GM19099 (cell line): ENCODE results near the gene PUM1.

Experiments
- POLR2A ChIP-seq: IDR thresholded peaks from 3 replicates; pipeline ENCODE4 v1.6.1; 2011; ENCODE audit warnings: low read depth; ENCODE audit not compliant: insufficient read length; ENCODE audit errors: extremely low read depth

Gene PUM1

DNA sequence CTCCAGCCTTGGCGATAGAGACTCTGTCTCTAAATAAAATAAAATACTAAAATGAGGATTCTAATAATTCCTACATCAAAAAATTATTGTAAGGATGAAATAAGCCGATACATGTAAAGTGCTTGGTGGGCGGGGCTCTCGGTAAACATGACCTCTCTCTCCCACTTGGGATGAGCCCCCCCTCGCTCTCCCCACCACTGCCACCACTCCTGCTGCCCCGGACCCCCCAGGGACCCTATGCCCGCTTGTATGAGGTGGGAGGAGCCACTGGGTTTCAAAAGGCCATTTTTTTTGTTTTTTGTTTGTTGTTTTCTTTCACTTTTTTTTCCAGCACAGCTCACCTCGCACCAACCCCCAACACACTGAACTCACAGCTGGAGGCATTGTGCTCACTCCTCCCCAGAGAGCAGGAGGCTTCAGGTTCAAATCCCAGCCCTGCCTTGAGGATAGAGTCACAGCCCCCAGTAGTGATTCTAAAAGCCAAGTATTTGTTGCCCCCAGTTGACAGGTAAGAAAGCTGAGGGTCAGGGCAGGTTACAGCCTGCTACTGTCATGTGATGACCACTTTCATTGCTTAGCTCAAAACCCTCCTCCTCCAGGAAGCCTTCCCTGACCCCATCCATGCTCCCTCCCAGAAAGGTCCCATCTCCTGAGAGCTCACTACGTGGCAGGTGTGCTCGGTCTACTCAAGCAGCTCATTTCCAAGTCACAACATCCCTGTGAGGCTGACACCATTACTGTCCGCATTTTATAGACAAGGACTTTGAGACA is 161.1 kb downstream of the PUM1 start:
- TF ChIP-seq POLR2A = no peak

DNA sequence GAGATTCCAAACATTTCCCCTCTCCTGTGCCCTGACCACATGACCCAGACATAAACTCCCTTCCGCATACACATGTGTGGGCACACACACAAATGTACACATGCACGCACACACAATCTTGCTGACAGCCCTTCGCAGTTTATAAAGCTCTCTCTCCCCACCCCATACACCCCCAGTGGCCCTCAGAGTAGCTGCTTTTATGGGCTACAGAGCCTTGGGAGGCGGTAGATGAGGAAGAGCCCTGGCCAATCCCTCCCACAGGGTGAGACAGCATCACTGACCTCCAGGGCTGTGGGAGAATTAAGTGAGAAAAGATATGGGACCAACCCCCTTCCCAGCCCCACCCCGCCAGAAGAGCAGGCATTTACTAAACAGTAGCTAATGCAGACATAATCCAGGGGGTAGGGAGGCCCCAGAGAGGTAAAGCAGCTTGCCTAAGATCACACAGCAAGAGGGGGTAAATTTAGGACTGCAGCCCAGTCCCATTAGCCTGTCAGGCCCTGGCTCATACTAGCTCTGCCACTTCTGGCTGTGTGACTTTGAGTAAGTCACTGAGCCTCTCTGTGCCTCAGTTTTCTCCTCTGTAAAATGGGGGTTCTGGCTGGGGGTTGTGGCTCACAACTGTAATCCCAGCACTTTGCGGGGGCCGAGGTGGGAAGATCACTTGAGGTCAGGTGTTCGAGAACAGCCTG is 162.0 kb downstream of the PUM1 start:
- TF ChIP-seq POLR2A = no peak

DNA sequence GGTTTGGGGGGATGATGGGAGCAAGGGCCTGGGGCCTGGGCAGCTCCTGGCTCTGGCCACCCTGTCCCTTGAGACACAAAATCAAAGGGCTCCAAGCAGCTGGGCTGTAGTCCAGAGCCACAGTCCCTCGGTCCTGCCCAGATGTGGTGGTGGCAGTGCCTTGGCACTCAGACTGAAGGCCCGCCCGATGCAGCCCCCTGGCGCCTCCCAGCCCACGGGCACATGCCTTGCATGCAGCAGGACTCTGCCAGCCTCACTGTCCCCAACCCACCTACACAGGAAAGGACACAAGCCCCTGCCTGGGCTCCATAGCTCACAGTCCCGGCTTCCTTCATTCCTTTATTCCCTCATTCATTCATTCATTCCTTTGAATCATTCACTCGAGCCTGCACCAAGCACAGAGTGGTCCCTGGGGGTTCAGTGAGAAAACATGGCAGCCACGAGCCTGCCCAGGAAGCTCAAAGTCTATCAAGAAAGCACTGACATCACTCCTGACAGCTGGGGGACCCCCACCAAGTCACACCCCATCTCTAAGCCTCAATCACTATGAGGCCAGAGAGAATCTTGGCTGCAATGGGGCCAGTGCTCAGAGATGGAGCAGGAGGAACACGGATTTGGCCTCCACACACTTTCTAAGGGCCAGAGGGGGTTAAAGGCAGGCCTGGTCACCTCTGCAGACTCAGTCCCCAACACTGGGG is 162.8 kb downstream of the PUM1 start:
- TF ChIP-seq POLR2A = no peak

DNA sequence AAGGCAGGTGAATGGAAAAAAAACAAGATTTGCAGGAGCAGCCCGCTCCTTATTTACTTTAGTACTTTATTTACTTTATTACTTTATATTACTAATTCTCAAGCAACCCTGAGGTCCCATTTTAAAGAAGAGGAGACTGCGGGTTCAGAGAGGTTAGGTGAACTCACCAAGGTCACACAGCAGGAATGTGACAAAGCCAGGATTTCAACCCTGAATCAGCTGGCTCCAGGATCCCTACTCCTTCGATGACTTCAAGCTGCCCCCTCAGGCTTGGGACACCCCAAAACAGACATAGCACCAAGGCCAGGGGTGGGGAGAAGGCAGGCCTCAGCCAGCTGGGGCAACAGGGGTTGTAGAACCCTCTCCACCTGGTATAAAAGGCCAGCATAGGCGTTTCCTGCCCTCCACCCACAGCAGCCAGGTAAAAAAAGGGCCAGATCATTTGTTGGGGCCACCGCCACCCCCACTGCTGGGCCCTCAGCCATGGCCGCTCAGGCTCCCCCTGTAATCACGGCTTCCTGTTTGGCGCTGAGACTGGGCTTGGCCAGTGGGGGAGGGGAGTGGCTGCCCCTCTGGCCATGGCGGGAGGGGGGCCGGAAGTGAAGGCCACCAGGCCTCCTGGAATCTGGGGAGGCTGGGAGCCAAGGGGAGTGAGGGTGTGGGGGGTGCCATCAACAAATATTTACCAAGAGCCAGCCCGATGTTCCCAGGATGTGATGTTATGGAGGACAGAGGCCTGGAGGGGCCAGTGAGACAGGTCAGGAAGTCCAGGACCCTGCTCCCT is 163.5 kb downstream of the PUM1 start:
- no peak for TF ChIP-seq POLR2A

DNA sequence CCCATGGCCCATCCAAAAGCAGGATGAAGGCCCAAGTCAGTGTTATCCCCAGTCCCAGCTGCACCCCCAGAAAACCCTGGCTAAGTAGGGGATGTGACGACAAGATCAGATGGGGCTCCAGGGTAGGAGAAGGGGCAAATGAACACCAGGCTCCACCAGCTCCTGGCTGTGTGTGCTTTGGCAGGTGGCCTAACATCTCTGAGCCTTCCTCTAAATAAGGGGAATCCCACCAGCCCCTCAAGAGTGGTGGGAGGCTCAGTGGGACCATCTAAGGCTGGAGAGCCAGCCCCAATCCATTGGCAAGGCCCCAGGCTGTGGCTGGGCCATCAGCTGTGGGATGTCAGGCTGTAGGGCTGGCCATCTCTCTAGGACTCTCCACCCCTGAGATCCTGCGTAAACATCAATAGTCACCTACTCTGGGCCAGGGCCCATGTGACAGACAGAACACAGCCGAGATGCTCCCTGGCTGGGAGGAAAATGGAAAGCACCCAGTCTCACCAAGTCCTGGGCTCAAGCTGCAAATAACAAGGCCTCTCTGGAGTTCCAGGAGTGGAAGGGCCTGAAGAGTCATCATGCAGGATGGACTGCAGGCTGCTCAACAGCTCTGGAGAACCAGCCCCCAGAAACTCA is 164.5 kb downstream of the PUM1 start:
- TF ChIP-seq POLR2A = no peak

DNA sequence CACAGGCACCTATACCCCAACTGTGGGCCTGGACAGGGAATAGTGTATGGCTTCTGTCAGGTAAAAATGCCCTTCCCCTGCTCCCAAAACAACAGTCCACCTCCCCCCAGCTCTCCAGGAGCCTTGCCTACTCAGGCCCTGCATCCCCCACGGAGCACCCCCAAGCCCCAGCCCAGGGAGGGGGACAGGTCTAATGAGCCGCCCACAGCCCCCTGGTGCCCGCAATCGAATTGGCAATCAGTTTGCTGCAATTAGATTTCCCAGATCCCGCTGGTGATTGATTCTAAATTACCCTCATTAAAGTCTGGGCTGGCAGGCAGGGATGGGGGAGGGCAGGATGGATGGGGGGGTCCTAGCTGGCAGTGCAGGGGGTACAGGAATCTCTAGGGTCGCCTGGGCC is 165.0 kb downstream of the PUM1 start:
- TF ChIP-seq POLR2A = no peak

DNA sequence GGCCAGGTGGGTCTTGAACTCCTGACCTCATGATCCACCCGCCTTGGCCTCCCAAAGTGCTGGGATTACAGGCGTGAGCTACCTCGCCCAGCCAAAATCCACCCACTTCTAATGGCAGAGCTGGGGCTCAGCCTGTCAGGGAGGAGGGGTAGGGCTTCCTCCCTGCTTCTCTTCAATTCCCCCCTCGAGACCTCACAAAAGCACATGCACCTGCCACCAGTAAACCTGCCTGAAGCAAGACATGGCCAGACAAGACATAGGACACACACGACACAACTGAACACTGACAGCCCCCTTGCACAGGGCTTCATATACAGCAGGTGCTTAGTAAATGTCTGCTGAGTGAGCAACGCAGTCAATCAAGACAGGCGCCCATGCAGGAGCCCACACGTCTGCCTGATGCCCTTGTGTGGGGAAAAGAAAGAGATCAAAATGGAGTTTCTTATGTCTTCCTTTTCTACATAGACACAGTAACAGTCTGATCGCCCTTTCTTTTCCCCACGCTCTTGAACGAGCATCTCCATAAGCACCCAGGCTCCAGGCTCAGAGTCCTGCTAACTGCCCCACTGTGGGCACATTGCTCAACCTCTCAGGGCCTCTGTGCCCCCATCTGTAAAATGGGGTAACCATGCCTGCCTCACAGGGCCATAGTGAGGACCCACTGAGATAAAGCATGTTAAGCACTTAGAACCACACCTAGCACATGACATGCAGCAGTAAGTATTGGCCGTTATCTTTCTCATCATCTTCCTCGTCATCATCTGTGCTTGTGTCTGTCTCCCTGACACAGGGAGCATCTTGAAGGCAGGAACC is 165.7 kb downstream of the PUM1 start:
- TF ChIP-seq POLR2A = no peak

DNA sequence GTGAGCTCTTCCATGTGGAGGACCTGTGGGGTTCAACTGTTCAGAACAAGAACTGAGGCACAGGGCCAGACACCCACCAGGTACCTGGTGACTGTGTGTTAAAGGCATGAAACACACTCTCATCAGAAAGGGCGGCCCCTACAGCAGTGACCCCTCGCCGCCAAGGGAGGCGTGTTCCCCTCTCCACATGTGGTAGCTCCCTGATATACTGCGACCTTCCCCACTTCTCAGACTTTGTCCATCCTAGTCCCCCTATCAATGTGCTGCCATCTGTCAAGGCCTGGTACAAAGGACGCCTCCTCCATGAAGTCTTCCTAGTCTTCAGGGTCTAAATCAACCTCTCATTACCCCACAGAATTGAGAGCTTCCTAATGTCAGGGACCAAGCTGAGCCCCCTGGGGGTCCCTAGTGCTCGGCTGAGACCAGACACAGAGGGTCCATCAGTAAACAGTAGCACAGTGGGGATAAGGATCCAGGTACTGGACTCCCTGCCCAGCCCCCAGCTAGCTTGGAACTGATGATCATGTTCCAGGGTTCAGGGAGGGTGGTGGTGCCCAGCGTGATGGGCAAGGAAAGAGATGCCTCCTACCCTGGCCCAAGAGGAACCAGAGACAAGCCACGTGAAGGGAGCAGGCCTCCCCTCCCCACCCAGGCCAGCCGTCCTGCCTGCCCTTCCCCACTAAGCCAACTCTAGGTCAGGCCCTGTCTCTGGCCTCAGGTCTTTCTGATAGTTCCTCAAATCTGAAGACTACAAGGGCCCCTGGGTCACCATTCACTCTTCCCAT is 167.3 kb downstream of the PUM1 start:
- TF ChIP-seq POLR2A = no peak

DNA sequence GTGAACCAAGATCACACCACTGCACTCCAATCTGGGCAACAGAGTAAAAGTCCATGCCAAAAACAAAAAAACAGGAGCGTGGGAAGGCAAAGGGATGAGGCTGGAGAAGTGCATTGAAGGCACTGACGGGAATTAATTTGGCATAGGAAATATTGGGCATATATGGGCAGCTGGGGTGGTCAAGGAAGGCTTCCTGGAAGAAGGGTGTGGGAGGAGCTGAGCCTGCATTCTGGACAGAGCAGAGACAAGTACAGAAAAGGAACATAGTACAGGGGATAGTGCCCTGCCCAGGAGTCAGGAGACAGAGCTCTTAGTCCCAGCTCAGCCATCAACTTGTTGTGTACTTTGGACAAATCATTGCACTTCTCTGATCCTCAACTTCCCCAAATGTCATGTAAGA is 168.6 kb downstream of the PUM1 start:
- TF ChIP-seq POLR2A = no peak

DNA sequence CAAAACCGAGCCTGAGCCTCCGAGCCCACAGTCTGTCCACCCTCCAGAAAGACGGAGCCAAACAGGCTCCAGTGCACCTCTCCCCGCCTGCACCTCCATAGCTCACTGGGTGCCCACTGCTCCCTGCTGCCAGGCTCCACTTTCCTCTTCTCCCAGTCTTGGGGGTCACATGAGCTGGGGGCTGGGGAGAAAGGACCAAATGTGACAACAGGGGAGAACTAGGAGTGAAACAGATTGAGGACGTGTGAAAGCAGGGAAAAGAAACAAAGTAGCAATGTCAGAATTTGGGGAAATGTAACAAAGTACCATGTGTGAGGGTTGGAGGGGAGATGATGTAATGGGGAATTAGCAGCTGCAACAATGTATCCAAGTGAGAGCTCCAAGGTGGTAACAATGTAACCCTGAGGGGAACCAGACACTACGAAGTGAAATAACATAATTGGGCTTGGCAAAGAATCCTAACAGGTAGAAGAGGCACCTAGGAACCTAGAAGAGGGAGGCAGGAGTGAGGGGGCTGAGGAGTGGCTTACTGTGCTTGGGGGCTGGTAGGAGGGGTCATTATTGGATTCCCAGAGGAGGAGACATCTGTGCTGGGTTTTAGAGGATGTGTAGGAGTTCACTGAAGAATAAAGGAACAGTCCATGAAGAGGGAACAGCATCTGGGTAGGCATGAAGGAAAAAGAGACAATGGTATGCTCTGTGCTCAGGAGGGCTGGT is 169.4 kb downstream of the PUM1 start:
- no peak for TF ChIP-seq POLR2A

DNA sequence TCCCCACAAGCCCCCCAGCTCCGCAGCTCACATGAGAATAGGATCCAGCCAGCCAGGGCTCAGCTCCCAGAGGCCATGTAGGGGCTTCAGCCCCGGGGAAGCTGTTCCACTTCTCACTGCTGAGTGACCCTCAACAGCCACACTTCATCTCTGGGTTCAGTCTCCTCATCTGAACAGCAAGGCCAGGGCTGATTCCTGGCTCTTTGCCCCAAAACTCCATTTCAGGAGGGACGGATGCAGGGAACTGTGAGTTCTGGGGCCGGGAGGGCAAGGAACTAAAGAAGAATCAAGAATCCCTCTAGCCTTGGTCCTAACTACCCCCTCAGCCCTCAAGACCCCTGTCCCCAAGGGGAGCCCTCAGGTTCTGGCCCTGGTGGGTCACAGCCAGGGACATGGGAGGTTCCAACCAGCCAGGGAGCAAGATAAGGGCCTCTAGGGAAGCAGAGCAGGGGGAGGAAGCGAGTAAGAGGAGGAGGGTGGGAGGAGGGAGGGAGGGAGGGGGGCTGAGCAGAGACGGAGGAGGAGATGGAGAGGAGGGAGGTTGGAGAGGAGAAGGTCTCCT is 170.1 kb downstream of the PUM1 start:
- no peak for TF ChIP-seq POLR2A

DNA sequence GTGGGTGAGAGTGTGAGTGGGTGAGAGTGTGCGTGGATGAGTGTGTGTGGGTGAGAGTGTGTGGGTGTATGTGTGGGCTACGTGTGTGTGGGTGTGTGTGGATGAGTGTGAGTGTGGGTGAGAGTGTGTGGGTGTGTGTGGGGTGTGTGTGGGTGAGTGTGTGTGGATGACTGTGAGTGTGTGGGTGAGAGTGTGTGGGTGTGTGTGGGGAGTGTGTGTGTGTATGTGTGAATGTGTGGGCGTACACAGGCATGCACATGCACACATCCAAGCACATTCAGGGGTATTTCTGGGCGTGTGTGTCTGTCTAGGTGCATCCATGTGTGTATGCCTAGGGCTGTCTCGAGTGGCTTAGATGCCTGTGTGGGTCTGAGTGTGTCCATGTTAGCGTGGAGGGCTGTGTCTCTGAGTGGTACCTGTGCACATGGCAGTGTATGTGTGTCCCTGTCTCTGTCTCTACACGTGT is 171.0 kb downstream of the PUM1 start:
- TF ChIP-seq POLR2A = no peak
